NCI-H510A (cell line): ENCODE measurements around the gene FCN2.

ENCODE experiments used
- DNase-seq: peaks from one replicate; lab custom pipeline; 2025; lab: John Stamatoyannopoulos, UW

The FCN2 gene

GRCh38 chr9:134869554-134870300 is 10.9 kb upstream of the FCN2 start:
- no peak for DNase-seq

GRCh38 chr9:134870301-134870694 is 10.3 kb upstream of the FCN2 start:
- no peak for DNase-seq

DNA sequence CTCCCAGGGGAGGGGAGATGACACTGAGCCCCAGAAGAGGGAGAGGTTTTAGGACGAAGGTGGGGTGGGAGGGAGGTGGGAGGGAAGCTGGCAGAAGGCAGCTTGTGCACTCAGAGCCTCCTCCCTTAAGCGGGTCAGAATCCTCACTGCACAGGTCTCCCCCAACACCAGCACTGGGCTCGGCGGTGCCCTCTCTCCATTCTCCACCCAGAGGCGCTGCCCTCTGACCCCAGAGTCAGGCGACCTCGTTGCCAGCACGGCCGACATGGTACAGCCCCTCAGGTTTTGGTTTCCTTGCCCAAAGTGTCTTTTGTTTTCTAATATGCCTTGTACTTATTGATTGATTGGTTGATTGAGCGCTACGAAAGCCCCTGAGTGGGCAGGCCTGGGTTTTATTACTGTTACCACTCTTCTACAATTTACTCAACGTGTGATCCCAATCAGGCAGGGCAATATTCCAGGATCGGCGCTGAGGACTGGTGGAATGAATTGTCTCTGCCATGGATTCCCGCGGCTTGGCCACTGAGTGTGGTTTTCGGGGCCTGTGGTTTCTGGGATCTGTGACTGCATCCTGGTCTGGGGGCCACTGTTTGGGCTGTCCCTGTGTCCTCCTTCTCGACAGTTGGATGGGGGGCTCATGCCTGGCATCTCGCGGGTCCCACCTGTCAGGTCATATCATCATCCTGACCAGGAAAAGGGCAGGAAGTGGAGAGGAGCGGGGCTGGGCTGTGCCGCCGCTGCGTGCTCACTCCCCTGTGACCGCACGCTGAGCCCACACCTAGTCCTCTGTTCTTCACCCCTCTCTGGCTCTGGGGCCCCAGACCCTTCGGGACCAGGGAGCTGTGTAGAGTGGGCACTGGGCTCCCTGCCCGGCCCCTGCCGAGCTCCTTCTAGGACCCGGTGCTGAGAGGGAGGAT is 9.6 kb upstream of the FCN2 start:
- no peak for DNase-seq

DNA sequence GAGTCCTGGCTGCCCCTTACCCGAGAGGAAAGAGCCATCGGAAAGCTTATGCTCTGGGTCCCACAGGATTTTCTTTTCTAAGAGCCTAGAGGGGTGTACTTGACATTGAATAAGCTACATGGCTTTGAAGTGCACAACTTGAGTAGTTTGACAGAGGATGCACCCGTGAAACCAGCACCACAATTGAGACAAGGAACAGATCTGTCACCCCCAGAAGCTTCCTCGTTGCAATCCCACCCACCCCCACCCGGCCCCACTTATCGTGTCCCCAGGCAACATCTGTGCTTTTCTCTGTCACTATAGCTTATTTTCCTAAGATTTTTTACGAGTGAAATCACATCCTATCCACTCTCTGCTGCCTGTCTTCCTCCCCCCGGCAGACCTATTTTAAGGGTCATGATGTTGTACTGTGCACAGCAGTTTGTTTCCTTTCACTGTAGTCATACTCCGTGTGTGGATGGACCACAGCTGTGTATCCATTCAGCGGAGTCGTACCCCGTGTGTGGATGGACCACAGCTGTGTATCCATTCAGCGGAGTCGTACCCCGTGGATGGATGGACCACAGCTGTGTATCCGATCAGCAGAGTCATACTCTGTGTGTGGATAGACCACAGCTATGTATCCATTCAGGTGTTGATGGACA is 8.8 kb upstream of the FCN2 start:
- no peak for DNase-seq

- DNase-seq, result no peak
These were observed 8.0 kb upstream of the FCN2 start for GRCh38 chr9:134872482-134873231.

- no peak for DNase-seq
These were observed 5.2 kb upstream of the FCN2 start for GRCh38 chr9:134875371-134875770.

DNA sequence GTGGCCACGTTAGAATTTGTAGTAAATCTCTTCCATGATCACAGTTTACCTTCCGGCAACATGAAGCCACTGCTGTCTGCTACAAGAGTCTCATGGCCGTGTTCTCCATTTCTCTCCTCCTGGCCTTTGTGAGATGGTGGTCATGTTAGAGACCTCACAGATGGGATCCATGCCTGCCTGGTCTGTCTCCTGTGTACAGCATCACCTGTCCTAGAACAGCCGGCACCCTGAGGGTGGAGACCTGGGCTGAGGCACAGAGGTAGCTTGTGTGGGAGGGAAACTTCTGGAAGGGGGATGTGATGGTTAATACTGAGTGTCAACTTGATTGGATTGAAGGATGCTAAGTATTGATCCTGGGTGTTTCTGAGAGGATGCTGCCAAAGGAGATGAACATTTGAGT is 3.1 kb upstream of the FCN2 start:
- DNase-seq, result no peak

GRCh38 chr9:134879664-134880483 is 736 bp upstream of the FCN2 start:
- DNase-seq, result no peak

GRCh38 chr9:134881313-134881670 is 682 bp downstream of the FCN2 start:
- no peak for DNase-seq

DNA sequence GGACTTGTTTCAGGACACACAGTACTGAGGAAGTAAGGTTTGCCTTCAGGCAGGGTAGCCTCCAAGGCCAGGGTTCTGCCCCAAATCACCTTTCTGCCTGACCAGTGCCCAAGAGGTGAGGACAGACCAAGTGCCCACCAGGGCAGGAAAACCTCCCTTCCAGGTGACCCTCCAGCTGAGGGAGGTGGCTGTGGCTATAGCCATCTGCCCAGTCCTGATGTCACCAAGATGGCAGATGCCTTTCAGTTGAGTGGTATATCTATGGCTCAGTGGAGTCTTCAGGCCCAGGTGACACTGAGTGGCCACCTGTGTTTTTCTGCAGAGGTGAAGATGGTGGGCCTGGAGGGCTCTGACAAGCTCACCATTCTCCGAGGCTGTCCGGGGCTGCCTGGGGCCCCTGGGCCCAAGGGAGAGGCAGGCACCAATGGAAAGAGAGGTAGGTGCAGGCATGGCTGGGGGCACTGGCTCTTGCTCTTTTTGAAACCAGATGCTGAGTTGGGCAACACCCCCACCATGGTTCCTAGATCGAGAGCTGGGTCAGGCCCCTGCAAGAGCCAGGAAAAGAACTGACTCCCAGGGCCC is 1.7 kb downstream of the FCN2 start:
- DNase-seq, result no peak

GRCh38 chr9:134883040-134883782 is 2.6 kb downstream of the FCN2 start:
- DNase-seq, result no peak

DNA sequence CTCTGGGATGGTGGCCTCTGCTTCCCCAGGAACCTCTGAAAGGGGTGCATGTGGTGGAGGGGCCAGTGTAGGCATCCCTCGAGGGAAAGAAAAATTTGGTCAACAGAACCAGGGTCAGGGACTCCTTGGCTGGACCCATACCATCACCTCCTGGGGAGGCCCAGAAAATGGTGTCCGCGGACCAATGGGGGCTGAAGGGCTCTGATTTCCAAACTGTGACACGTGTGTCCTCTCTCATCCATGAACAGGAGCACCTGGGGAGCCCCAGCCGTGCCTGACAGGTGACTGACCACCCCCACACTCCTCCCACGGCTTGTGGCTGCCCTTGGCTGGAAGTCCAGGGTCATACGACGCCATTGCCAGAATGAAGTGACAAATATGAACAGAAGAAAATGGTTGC is 3.9 kb downstream of the FCN2 start:
- no peak for DNase-seq

- no peak for DNase-seq
These were observed 4.5 kb downstream of the FCN2 start for GRCh38 chr9:134885001-134885678.

GRCh38 chr9:134885679-134886412 is 5.2 kb downstream of the FCN2 start:
- no peak for DNase-seq

- DNase-seq, result no peak
These were observed 5.9 kb downstream of the FCN2 start for GRCh38 chr9:134886413-134886913.

GRCh38 chr9:134887219-134887618 is 6.6 kb downstream of the FCN2 start:
- DNase-seq, result no peak

DNA sequence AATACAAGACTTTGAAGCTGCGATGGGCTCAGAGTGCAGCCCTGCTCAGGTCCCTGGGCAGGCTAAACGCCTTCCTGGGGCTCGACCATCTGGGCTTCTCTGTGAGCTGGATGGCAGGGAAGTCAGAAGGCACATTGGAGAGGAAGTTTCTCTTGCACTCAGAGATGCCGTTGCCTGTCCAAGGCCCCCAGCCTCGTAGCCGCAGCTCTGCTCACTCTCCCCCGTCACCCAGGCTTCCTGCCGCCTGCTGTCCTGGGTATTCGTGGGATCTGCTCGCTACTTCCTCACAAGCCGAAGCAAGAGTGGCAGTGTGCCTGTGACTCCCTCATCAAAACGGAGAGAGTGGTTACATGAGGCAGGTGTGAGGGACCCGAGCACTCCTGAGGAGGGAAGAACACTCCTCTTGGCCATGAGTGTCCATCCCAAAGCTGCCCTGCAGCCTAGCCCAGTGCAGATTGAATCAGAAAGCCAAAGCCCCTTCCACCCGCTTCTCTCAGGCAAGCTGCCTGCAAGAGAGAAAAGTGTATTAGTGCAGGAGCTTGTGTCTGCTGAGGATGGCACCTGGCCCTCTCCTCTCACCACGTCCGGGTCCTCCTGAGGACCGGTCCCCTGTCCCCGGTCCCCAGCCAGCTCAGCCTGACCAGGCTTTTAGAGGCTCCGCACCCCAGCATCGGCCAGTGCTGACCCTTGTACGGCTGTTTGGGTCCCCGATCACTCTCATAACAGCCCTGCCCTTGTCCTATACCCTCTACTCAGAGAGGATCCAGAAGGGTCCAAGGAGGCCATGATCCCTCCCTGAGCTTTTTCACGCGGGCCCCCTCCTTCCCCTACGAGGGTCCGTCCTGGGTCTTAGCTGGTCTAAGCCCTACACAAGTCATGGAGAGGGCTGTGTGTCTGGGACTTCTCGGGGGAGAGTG is 7.3 kb downstream of the FCN2 start:
- no peak for DNase-seq
